ENCODE measurements around the gene GJB2.

DNA sequence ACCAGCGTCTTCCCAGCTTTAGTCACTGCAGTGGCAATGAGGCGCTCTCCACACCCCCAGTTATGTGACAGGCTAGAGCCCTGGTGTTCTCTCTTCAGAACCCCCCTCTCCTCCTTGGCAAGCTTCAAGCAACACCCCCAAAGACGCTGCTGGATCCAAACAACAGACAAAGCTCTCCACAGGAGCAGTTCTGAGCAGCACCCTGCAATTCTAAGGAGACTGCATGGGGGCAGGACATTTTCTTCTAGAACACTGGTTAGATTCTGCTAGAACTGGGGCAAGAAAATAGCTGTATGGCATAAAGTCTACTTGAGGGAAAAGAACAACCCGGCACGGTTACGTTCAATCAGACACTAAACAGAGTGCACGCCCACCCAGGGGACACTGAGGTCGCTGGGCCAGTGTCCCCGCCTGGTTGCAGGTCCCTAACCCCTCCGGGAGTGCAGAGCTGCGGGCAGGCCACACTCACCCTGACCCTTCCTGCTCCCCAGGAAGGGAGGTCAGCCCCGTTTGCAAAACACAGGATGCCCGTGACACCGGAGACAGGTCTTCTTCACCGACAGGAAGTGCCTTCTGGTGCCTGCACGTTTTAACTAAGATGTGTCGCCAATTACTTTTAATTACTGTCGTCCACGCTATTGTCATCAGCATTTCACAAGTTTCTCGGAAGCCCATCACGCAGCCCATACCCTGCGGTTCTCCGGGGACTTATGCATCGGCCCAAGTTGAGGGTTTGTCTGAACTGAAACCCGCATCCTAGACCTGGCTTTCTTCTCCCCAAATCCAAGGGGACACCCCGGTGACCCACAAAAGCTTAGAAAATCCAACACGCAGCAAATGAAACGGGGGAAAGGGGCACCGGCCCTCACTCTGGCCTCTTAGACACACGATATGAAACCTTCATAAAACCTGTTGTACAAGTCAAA lies 38.4 kb upstream of the GJB2 start:
- TF ChIP-seq, protein P1, sequence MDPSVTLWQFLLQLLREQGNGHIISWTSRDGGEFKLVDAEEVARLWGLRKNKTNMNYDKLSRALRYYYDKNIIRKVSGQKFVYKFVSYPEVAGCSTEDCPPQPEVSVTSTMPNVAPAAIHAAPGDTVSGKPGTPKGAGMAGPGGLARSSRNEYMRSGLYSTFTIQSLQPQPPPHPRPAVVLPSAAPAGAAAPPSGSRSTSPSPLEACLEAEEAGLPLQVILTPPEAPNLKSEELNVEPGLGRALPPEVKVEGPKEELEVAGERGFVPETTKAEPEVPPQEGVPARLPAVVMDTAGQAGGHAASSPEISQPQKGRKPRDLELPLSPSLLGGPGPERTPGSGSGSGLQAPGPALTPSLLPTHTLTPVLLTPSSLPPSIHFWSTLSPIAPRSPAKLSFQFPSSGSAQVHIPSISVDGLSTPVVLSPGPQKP (IDR thresholded peaks at IDR 0.05; ENCODE audit: borderline replicate concordance, low read depth, low read length), result no peak
- TF ChIP-seq, protein P2, sequence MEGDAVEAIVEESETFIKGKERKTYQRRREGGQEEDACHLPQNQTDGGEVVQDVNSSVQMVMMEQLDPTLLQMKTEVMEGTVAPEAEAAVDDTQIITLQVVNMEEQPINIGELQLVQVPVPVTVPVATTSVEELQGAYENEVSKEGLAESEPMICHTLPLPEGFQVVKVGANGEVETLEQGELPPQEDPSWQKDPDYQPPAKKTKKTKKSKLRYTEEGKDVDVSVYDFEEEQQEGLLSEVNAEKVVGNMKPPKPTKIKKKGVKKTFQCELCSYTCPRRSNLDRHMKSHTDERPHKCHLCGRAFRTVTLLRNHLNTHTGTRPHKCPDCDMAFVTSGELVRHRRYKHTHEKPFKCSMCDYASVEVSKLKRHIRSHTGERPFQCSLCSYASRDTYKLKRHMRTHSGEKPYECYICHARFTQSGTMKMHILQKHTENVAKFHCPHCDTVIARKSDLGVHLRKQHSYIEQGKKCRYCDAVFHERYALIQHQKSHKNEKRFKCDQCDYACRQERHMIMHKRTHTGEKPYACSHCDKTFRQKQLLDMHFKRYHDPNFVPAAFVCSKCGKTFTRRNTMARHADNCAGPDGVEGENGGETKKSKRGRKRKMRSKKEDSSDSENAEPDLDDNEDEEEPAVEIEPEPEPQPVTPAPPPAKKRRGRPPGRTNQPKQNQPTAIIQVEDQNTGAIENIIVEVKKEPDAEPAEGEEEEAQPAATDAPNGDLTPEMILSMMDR (conservative IDR thresholded peaks at IDR 0.05; ENCODE audit: low read depth, low read length), result no peak
- no peak for TF ChIP-seq MXI1 (IDR thresholded peaks at IDR 0.05; ENCODE audit: borderline replicate concordance, low read depth, low read length)
- no peak for TF ChIP-seq MAZ (IDR thresholded peaks at IDR 0.05; ENCODE audit: borderline replicate concordance, low read depth, low read length)
- no peak for TF ChIP-seq POLR2A (IDR thresholded peaks at IDR 0.05; ENCODE audit: low read depth, low read length)
